ENCODE results near the gene MAPKAP1.

The MAPKAP1 gene

GRCh38 chr9:125467116-125467740, 239.8 kb downstream of the MAPKAP1 start:
- Histone ChIP-seq H2AFZ (ENCODE audit: low read depth, low read length, severe bottlenecking) (no peak overlapping the region), H3K9me2 (replicated peaks; ENCODE audit: insufficient read depth, low read length) (no peaks in the 10 kb centered on the region), H3K9me3 (ENCODE audit: insufficient read depth, low read length) (no peaks in the 10 kb centered on the region), H3K36me3 (ENCODE audit: low read length) (no peaks in the 10 kb centered on the region), H3F3A (ENCODE audit: insufficient read depth) (no peaks in the 10 kb centered on the region), H3K27ac (ENCODE audit: low read depth, low read length) (no peak overlapping the region), H3K4me3 (ENCODE audit: insufficient read depth, low read length, poor library complexity, severe bottlenecking) (no peak overlapping the region), H4K20me1 (ENCODE audit: low read depth, low read length) (no peaks in the 10 kb centered on the region), H3K4me2 (ENCODE audit: low read depth, low read length, poor library complexity, severe bottlenecking) (no peak overlapping the region), H3K27me3 (ENCODE audit: low read length) (no peaks in the 10 kb centered on the region), H3K79me2 (ENCODE audit: insufficient read depth, low read length) (no peaks in the 10 kb centered on the region), H3K9ac (ENCODE audit: low read length) (no peak overlapping the region)
- TF ChIP-seq EZH2phosphoT487 (conservative IDR thresholded peaks at IDR 0.05; ENCODE audit: low read length) (no peak), CTCF (IDR thresholded peaks at IDR 0.05; ENCODE audit: insufficient read depth, low read length, poor library complexity, severe bottlenecking) (no peak)

GRCh38 chr9:125466411-125466810, 240.6 kb downstream of the MAPKAP1 start:
- H3K4me3 ChIP-seq (ENCODE audit: insufficient read depth, low read length, poor library complexity, severe bottlenecking), result no peak overlapping the region
- H3K4me2 ChIP-seq (ENCODE audit: low read depth, low read length, poor library complexity, severe bottlenecking), result no peak overlapping the region
- TF ChIP-seq CTCF (IDR thresholded peaks at IDR 0.05; ENCODE audit: insufficient read depth, low read length, poor library complexity, severe bottlenecking) (no peak), EZH2phosphoT487 (conservative IDR thresholded peaks at IDR 0.05; ENCODE audit: low read length) (no peak)
- no peaks in the 10 kb centered on the region for H3K27me3 ChIP-seq (ENCODE audit: low read length)
- no peaks in the 10 kb centered on the region for H3K36me3 ChIP-seq (ENCODE audit: low read length)
- no peak overlapping the region for H2AFZ ChIP-seq (ENCODE audit: low read depth, low read length, severe bottlenecking)
- no peaks in the 10 kb centered on the region for H3F3A ChIP-seq (ENCODE audit: insufficient read depth)
- no peaks in the 10 kb centered on the region for H3K9me3 ChIP-seq (ENCODE audit: insufficient read depth, low read length)
- no peak overlapping the region for H3K27ac ChIP-seq (ENCODE audit: low read depth, low read length)
- no peaks in the 10 kb centered on the region for H3K79me2 ChIP-seq (ENCODE audit: insufficient read depth, low read length)
- H3K9me2 ChIP-seq (replicated peaks; ENCODE audit: insufficient read depth, low read length), result no peaks in the 10 kb centered on the region
- H3K9ac ChIP-seq (ENCODE audit: low read length), result no peak overlapping the region
- H4K20me1 ChIP-seq (ENCODE audit: low read depth, low read length), result no peaks in the 10 kb centered on the region

- H3K9me2 ChIP-seq (replicated peaks; ENCODE audit: insufficient read depth, low read length), result no peaks in the 10 kb centered on the region
Measured at GRCh38 chr9:125464591-125465385, 242.2 kb downstream of the MAPKAP1 start.

More at GRCh38 chr9:125464591-125465385, 242.2 kb downstream of the MAPKAP1 start:
- H3K4me2 ChIP-seq (ENCODE audit: low read depth, low read length, poor library complexity, severe bottlenecking), result no peak overlapping the region
- no peak for TF ChIP-seq EZH2phosphoT487 (conservative IDR thresholded peaks at IDR 0.05; ENCODE audit: low read length)
- TF ChIP-seq CTCF (IDR thresholded peaks at IDR 0.05; ENCODE audit: insufficient read depth, low read length, poor library complexity, severe bottlenecking), result no peak
- H4K20me1 ChIP-seq (ENCODE audit: low read depth, low read length), result no peaks in the 10 kb centered on the region
- no peaks in the 10 kb centered on the region for H3K27me3 ChIP-seq (ENCODE audit: low read length)
- H3K79me2 ChIP-seq (ENCODE audit: insufficient read depth, low read length), result no peaks in the 10 kb centered on the region
- no peak overlapping the region for H3K4me3 ChIP-seq (ENCODE audit: insufficient read depth, low read length, poor library complexity, severe bottlenecking)
- no peak overlapping the region for H3K9ac ChIP-seq (ENCODE audit: low read length)
- H3K27ac ChIP-seq (ENCODE audit: low read depth, low read length), result no peak overlapping the region
- H3K36me3 ChIP-seq (ENCODE audit: low read length), result 0 out of 2 replicates have a peak, but pooled peaks cover 5% of the 10 kb centered on the region
- no peaks in the 10 kb centered on the region for H3K9me3 ChIP-seq (ENCODE audit: insufficient read depth, low read length)
- H2AFZ ChIP-seq (ENCODE audit: low read depth, low read length, severe bottlenecking), result no peak overlapping the region
- H3F3A ChIP-seq (ENCODE audit: insufficient read depth), result no peaks in the 10 kb centered on the region
